H9 (cell line): ENCODE data around the gene ANO9. TPM values are rescaled to one million over a fixed set of nuclear protein-coding genes. Genes with fewer than 3 reads are reported as not detected.
"Not testable (repeated sequence)": the region's sequence is repeated elsewhere in the genome, so short reads cannot be mapped to it uniquely, and the experiment has no call there.

Experiments
- DNase-seq: peaks from one replicate; pipeline ENCODE4 v3.0.0-alpha.2; 2017
- H2AFZ ChIP-seq: one replicate; pipeline ENCODE4 v1.6.1; 2013; ENCODE audit warnings: mild to moderate bottlenecking, low read length, control low read depth, moderate library complexity
- H2AK5ac ChIP-seq: 2 replicates; pipeline ENCODE4 v1.6.1; 2013; ENCODE audit warnings: low read length, control low read depth, mixed read lengths; ENCODE audit not compliant: insufficient read length
- H2BK120ac ChIP-seq: one replicate; pipeline ENCODE4 v1.6.1; 2013; ENCODE audit warnings: low read depth, mild to moderate bottlenecking, low read length, control low read depth, inconsistent platforms; ENCODE audit not compliant: poor library complexity, severe bottlenecking
- H2BK12ac ChIP-seq: 2 replicates; pipeline ENCODE4 v1.6.1; 2013; ENCODE audit warnings: low read length, control low read depth, mixed read lengths, low read depth; ENCODE audit not compliant: insufficient read length
- H2BK15ac ChIP-seq: 2 replicates; pipeline ENCODE4 v1.6.1; 2013; ENCODE audit warnings: low read depth, low read length, control low read depth
- H2BK20ac ChIP-seq: one replicate; pipeline ENCODE4 v1.6.1; 2013; ENCODE audit warnings: low read depth, mild to moderate bottlenecking, low read length, control low read depth, inconsistent platforms; ENCODE audit not compliant: poor library complexity, severe bottlenecking
- H2BK5ac ChIP-seq: 2 replicates; pipeline ENCODE4 v1.6.1; 2013; ENCODE audit warnings: low read length, control low read depth, mixed read lengths; ENCODE audit not compliant: insufficient read length
- H3K14ac ChIP-seq: 2 replicates; pipeline ENCODE4 v1.6.1; 2013; ENCODE audit warnings: low read length, control low read depth; ENCODE audit not compliant: insufficient read depth
- H3K18ac ChIP-seq: 2 replicates; pipeline ENCODE4 v1.6.1; 2013; ENCODE audit warnings: low read depth, mild to moderate bottlenecking, mixed read lengths, low read length, control low read depth; ENCODE audit not compliant: insufficient read length
- H3K23ac ChIP-seq: 2 replicates; pipeline ENCODE4 v1.6.1; 2013; ENCODE audit warnings: low read length, control low read depth, mixed read lengths, low read depth; ENCODE audit not compliant: insufficient read length
- H3K23me2 ChIP-seq: 2 replicates; pipeline ENCODE4 v1.6.1; 2013; ENCODE audit warnings: low read depth, mild to moderate bottlenecking, mixed read lengths, low read length, control low read depth; ENCODE audit not compliant: insufficient read length, poor library complexity, severe bottlenecking
- H3K27ac ChIP-seq: 2 replicates; pipeline ENCODE4 v1.5.1; 2013; ENCODE audit warnings: low read length, control low read depth, mixed read lengths, low read depth; ENCODE audit not compliant: insufficient read length
- H3K27me3 ChIP-seq: 2 replicates; pipeline ENCODE4 v1.6.1; 2013; ENCODE audit warnings: low read length, control low read depth, inconsistent platforms; ENCODE audit not compliant: insufficient read depth
- H3K4ac ChIP-seq: 2 replicates; pipeline ENCODE4 v1.6.1; 2013; ENCODE audit warnings: low read depth, mild to moderate bottlenecking, control low read depth, inconsistent platforms, low read length, moderate library complexity
- H3K4me1 ChIP-seq: 2 replicates; pipeline ENCODE4 v1.6.1; 2013; ENCODE audit warnings: low read length, control low read depth, inconsistent platforms; ENCODE audit not compliant: insufficient read depth
- H3K4me2 ChIP-seq: 2 replicates; pipeline ENCODE4 v1.6.1; 2013; ENCODE audit warnings: low read length, control low read depth, mixed read lengths; ENCODE audit not compliant: insufficient read length, insufficient read depth
- H3K56ac ChIP-seq: 2 replicates; pipeline ENCODE4 v1.6.1; 2013; ENCODE audit warnings: low read depth, mild to moderate bottlenecking, mixed read lengths, low read length, control low read depth; ENCODE audit not compliant: insufficient read length
- H3K79me1 ChIP-seq: 2 replicates; pipeline ENCODE4 v1.6.1; 2013; ENCODE audit warnings: low read depth, mild to moderate bottlenecking, moderate library complexity, low read length, control low read depth, inconsistent platforms; ENCODE audit not compliant: insufficient read depth, poor library complexity, severe bottlenecking
- H3K79me2 ChIP-seq: 2 replicates; pipeline ENCODE4 v1.6.1; 2013; ENCODE audit warnings: low read length, control low read depth, inconsistent platforms; ENCODE audit not compliant: insufficient read depth
- H3K9ac ChIP-seq: 2 replicates; pipeline ENCODE4 v1.6.1; 2013; ENCODE audit warnings: low read length, control low read depth, mixed read lengths; ENCODE audit not compliant: insufficient read length; ENCODE audit errors: extremely low read depth
- H3K9me3 ChIP-seq: one replicate; pipeline ENCODE4 v1.6.1; 2013; ENCODE audit warnings: low read depth, low read length, inconsistent platforms; ENCODE audit not compliant: control insufficient read depth
- H3T11ph ChIP-seq: one replicate; pipeline ENCODE4 v1.6.1; 2013; ENCODE audit warnings: mild to moderate bottlenecking, low read length, control low read depth, inconsistent platforms
- H4K20me1 ChIP-seq: one replicate; pipeline ENCODE4 v1.6.1; 2013; ENCODE audit not compliant: control insufficient read depth, insufficient read length, insufficient read depth
- H4K5ac ChIP-seq: 2 replicates; pipeline ENCODE4 v1.6.1; 2013; ENCODE audit warnings: low read depth, mild to moderate bottlenecking, mixed read lengths, low read length, control low read depth; ENCODE audit not compliant: insufficient read length
- H4K8ac ChIP-seq: replicated peaks from 2 replicates; pipeline ENCODE4 v1.6.1; 2013; ENCODE audit warnings: low read length, control low read depth, mixed read lengths, low read depth; ENCODE audit not compliant: insufficient read length
- H4K91ac ChIP-seq: 2 replicates; pipeline ENCODE4 v1.6.1; 2013; ENCODE audit warnings: low read depth, mild to moderate bottlenecking, moderate library complexity, mixed read lengths, low read length, control low read depth; ENCODE audit not compliant: insufficient read length
- H3K27ac Mint-ChIP-seq, 3 experiments: 2 replicates in 2 of 3; 3 replicates in 1 of 3; pipeline ENCODE4 v1.8.0; 2020 to 2021; ENCODE audit warnings: mixed read lengths in 3 of 3, mild to moderate bottlenecking in 1 of 3, moderate library complexity in 1 of 3
- H3K27me3 Mint-ChIP-seq: 2 replicates; pipeline ENCODE4 v1.8.0; 2021; ENCODE audit warnings: low read depth, mild to moderate bottlenecking, moderate library complexity, mixed read lengths
- H3K36me3 Mint-ChIP-seq, 3 experiments: 2 replicates in 2 of 3; 3 replicates in 1 of 3; pipeline ENCODE4 v1.8.0; 2020 to 2021; ENCODE audit warnings: low read depth in 3 of 3, mixed read lengths in 3 of 3; ENCODE audit not compliant: insufficient read depth in 1 of 3
- H3K4me1 Mint-ChIP-seq, 2 experiments: 2 replicates each; pipeline ENCODE4 v1.8.0; 2020; ENCODE audit warnings: mixed read lengths in 2 of 2
- H3K4me3 Mint-ChIP-seq, 2 experiments: 2 replicates in 1 of 2; 3 replicates in 1 of 2; pipeline ENCODE4 v1.8.0; 2020 to 2021; ENCODE audit warnings: mild to moderate bottlenecking in 2 of 2, mixed read lengths in 2 of 2, moderate library complexity in 1 of 2
- H3K9me3 Mint-ChIP-seq, 2 experiments: 2 replicates in 1 of 2; 3 replicates in 1 of 2; pipeline ENCODE4 v1.8.0; 2020; ENCODE audit warnings: mild to moderate bottlenecking in 2 of 2, mixed read lengths in 2 of 2, moderate library complexity in 1 of 2
- WGBS: extraction: QIAGEN DNeasy Blood & Tissue Kit; methylation state at CpG from one replicate; pipeline ENCODE4 v1.1.7; 2013; ENCODE audit warnings: missing lambda C conversion rate, low lambda C conversion rate, mixed read lengths; ENCODE audit not compliant: insufficient read length; ENCODE audit errors: extremely low coverage; 5-methylcytosine and 5-hydroxymethylcytosine counted together
- total RNA-seq: library from RNA; stranded (reverse); gene quantifications from 2 replicates; pipeline ENCODE4 v1.2.1, GENCODE V29; 2021
- TF ChIP-seq, protein P1 (sequence below): fragments of 200-600 bp; sonication (generic); conservative IDR thresholded peaks from 3 replicates; pipeline ENCODE4 v1.8.0; 2021; ENCODE audit warnings: antibody characterized with exemption, mild to moderate bottlenecking

Gene ANO9
- total RNA-seq, 1 experiment from 2014 or later, result 13.1 TPM

DNA sequence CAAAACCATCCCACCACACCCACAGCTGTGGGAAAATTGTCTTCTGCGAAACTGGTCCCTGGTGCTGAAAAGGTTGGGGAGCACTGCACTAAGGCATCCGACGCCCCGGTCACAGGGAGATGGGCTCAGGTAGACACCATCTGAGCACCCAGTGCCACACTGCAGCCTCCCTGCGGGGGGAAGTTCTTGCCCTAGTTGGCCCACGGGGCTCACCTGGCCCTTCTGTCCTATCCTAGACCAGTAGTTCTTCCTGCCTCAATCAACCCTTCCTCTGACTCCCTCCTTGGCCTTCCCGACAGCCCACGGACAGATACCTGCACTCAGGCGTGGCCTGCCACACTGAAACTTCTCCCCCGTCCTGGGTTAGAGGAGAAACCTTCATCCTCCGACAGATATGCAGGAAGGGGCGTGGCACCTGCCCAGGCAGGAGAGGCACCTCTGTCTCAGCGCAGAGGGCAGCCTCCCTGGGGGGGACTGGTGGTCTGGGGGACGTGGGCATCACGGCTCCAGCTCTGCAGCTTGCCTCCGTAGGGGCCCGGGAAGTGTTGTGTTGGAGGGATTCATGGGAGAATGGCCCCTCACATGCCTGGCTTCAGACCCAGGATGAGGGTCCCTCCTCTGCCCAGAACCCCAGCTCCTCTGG is 4.5 kb downstream of the ANO9 start:
- H2AK5ac ChIP-seq, result no peak overlapping the region
- no peak overlapping the region for H4K5ac ChIP-seq
- no peak overlapping the region for H3K9ac ChIP-seq
- H4K8ac ChIP-seq, result no peak overlapping the region
- no peak overlapping the region for H2BK12ac ChIP-seq
- H3K27ac ChIP-seq, result no peak overlapping the region
- no peak overlapping the region for H2BK20ac ChIP-seq
- H3K18ac ChIP-seq, result no peak overlapping the region
- Mint-ChIP-seq H3K4me3 (no peak overlapping the region), H3K27ac (no peak overlapping the region), H3K4me1 (peaks cover 2 to 5% of the 10 kb centered on the region in 2 experiments; a peak in 3 of 4 replicates), H3K9me3 (peaks cover 9 to 12% of the 10 kb centered on the region in 2 experiments), H3K36me3 (peaks cover 3 to 12% (median 3%) of the 10 kb centered on the region in 3 experiments), H3K27me3 (peaks cover 9% of the 10 kb centered on the region)
- no peak overlapping the region for H2AFZ ChIP-seq
- H3T11ph ChIP-seq, result no peak overlapping the region
- no peak overlapping the region for H3K4me2 ChIP-seq
- H3K9me3 ChIP-seq, result peaks cover 7% of the 10 kb centered on the region
- no peak overlapping the region for H3K23ac ChIP-seq
- H2BK15ac ChIP-seq, result no peak overlapping the region
- H3K4ac ChIP-seq, result no peak overlapping the region
- no peaks in the 10 kb centered on the region for H3K27me3 ChIP-seq
- H4K91ac ChIP-seq, result no peak overlapping the region
- H3K14ac ChIP-seq, result no peak overlapping the region
- WGBS, result no CpG with 5 or more reads among the region's 17 CpGs
- no peak overlapping the region for H2BK5ac ChIP-seq
- H3K4me1 ChIP-seq, result no peaks in the 10 kb centered on the region
- H3K79me2 ChIP-seq, result no peaks in the 10 kb centered on the region
- H4K20me1 ChIP-seq, result no peaks in the 10 kb centered on the region
- no peak overlapping the region for H3K56ac ChIP-seq
- DNase-seq, result no peak
- H3K79me1 ChIP-seq, result no peaks in the 10 kb centered on the region
- TF ChIP-seq, protein P1, sequence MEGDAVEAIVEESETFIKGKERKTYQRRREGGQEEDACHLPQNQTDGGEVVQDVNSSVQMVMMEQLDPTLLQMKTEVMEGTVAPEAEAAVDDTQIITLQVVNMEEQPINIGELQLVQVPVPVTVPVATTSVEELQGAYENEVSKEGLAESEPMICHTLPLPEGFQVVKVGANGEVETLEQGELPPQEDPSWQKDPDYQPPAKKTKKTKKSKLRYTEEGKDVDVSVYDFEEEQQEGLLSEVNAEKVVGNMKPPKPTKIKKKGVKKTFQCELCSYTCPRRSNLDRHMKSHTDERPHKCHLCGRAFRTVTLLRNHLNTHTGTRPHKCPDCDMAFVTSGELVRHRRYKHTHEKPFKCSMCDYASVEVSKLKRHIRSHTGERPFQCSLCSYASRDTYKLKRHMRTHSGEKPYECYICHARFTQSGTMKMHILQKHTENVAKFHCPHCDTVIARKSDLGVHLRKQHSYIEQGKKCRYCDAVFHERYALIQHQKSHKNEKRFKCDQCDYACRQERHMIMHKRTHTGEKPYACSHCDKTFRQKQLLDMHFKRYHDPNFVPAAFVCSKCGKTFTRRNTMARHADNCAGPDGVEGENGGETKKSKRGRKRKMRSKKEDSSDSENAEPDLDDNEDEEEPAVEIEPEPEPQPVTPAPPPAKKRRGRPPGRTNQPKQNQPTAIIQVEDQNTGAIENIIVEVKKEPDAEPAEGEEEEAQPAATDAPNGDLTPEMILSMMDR, result no peak
- no peak overlapping the region for H2BK120ac ChIP-seq
- H3K23me2 ChIP-seq, result peaks cover 7% of the 10 kb centered on the region

- H2BK20ac ChIP-seq, H2BK12ac ChIP-seq, H3K27ac ChIP-seq, H3K4me3 Mint-ChIP-seq, H2AK5ac ChIP-seq, H2BK120ac ChIP-seq, H3K18ac ChIP-seq, H3K23me2 ChIP-seq, H3K23ac ChIP-seq, H3K79me1 ChIP-seq, H3K4ac ChIP-seq, H3K27ac Mint-ChIP-seq, H4K20me1 ChIP-seq, H4K8ac ChIP-seq, DNase-seq, H3T11ph ChIP-seq, H3K14ac ChIP-seq, H3K4me1 Mint-ChIP-seq, H3K9me3 ChIP-seq, H2BK5ac ChIP-seq, H4K91ac ChIP-seq, H3K27me3 ChIP-seq, H3K56ac ChIP-seq, H3K79me2 ChIP-seq, H4K5ac ChIP-seq, H2AFZ ChIP-seq, H3K9ac ChIP-seq, H3K4me2 ChIP-seq, H2BK15ac ChIP-seq, H3K27me3 Mint-ChIP-seq, H3K4me1 ChIP-seq: not testable (repeated sequence)
- no CpG with 5 or more reads among the region's 1 CpG for WGBS
- Mint-ChIP-seq H3K36me3 (peaks cover 3 to 12% (median 3%) of the 10 kb centered on the region in 3 experiments), H3K9me3 (peaks cover 9 to 12% of the 10 kb centered on the region in 2 experiments)
Measured at GRCh38 chr11:434999-435740, 6.6 kb downstream of the ANO9 start.
